HG03060 (cell line): ENCODE measurements around the gene TACC2.
"Not testable (repeated sequence)": the region's sequence is repeated elsewhere in the genome, so short reads cannot be mapped to it uniquely, and the experiment has no call there.

Experiments used
- ATAC-seq: cut with Tn5 transposase; IDR thresholded peaks from one replicate; pipeline ENCODE4 v1.9.1; 2021; ENCODE audit warnings: low read depth, moderate number of reproducible peaks; ENCODE audit not compliant: unreplicated experiment

The TACC2 gene

GRCh38 chr10:122055252-122055651, 66.3 kb downstream of the TACC2 start:
- ATAC-seq = no peak

- no peak for ATAC-seq
Observed at GRCh38 chr10:122056431-122057094, 67.6 kb downstream of the TACC2 start.

GRCh38 chr10:122057841-122058413, 69.0 kb downstream of the TACC2 start:
- no peak for ATAC-seq

- no peak for ATAC-seq
Observed at GRCh38 chr10:122060250-122060649, 71.3 kb downstream of the TACC2 start.

GRCh38 chr10:122062831-122063674, 74.1 kb downstream of the TACC2 start:
- no peak for ATAC-seq

- not testable (repeated sequence) for ATAC-seq
Observed at GRCh38 chr10:122066337-122066939, 77.5 kb downstream of the TACC2 start.

- no peak for ATAC-seq
Observed at GRCh38 chr10:122068844-122069243, 79.9 kb downstream of the TACC2 start.

GRCh38 chr10:122072491-122072890, 83.5 kb downstream of the TACC2 start:
- ATAC-seq = no peak

- ATAC-seq = no peak
Observed at GRCh38 chr10:122073508-122073907, 84.5 kb downstream of the TACC2 start.

GRCh38 chr10:122075171-122075570, 86.2 kb downstream of the TACC2 start:
- ATAC-seq = no peak

- not testable (repeated sequence) for ATAC-seq
Observed at GRCh38 chr10:122075876-122076275, 86.9 kb downstream of the TACC2 start.

GRCh38 chr10:122077311-122077875, 88.4 kb downstream of the TACC2 start:
- ATAC-seq = no peak

GRCh38 chr10:122078326-122078725, 89.4 kb downstream of the TACC2 start:
- ATAC-seq = no peak

- ATAC-seq = no peak
Observed at GRCh38 chr10:122078965-122079795, 90.2 kb downstream of the TACC2 start.

GRCh38 chr10:122082616-122083477, 93.9 kb downstream of the TACC2 start:
- no peak for ATAC-seq

- no peak for ATAC-seq
Observed at GRCh38 chr10:122083478-122084025, 94.6 kb downstream of the TACC2 start.

- ATAC-seq = no peak
Observed at GRCh38 chr10:122084286-122085041, 95.5 kb downstream of the TACC2 start.

- ATAC-seq = no peak
Observed at GRCh38 chr10:122085423-122085911, 96.5 kb downstream of the TACC2 start.
